GM12878 (cell line): ENCODE measurements around the gene DGAT2. TPM values are rescaled to one million over a fixed set of nuclear protein-coding genes. Genes with fewer than 3 reads are reported as not detected.
A peak's percentile ranks its signal among the peaks of the same experiment; 100 is the strongest.

Experiments used
- ATF7 ChIP-seq: fragments of 450-650 bp; IDR thresholded peaks from 2 replicates; pipeline ENCODE4 v1.6.1; 2016; ENCODE audit warnings: low read depth, mild to moderate bottlenecking
- BACH1 ChIP-seq: fragments of 450-650 bp; IDR thresholded peaks from 2 replicates; pipeline ENCODE4 v1.6.1; 2017; ENCODE audit warnings: mild to moderate bottlenecking, borderline replicate concordance
- BCLAF1 ChIP-seq: fragments of 450-650 bp; IDR thresholded peaks from 2 replicates; pipeline ENCODE4 v1.6.1; 2017; ENCODE audit warnings: antibody characterized with exemption, mild to moderate bottlenecking, moderate library complexity
- BRCA1 ChIP-seq: IDR thresholded peaks from 2 replicates; pipeline ENCODE4 v1.6.1; 2011; ENCODE audit warnings: low read depth, low read length, improper control_type of control experiment
- CREB1 ChIP-seq: IDR thresholded peaks from 2 replicates; pipeline ENCODE4 v1.6.1; 2012; ENCODE audit warnings: low read depth, mild to moderate bottlenecking, inconsistent platforms
- CREM ChIP-seq: IDR thresholded peaks from 2 replicates; pipeline ENCODE4 v1.6.1; 2014; ENCODE audit warnings: antibody characterized with exemption, low read depth
- HDAC2 ChIP-seq: fragments of 200-600 bp; sonication (generic); IDR thresholded peaks from 2 replicates; pipeline ENCODE4 v1.6.1; 2017
- IKZF2 ChIP-seq, 2 experiments: fragments of 450-650 bp; IDR thresholded peaks; 2 replicates each; pipeline ENCODE4 v1.6.1; 2017; ENCODE audit warnings: mild to moderate bottlenecking in 2 of 2, moderate library complexity in 2 of 2
- IRF4 ChIP-seq: IDR thresholded peaks from 2 replicates; pipeline ENCODE4 v1.6.1; 2011; ENCODE audit warnings: low read depth, low read length
- JUND ChIP-seq: IDR thresholded peaks from 2 replicates; pipeline ENCODE4 v1.6.1; 2012; ENCODE audit warnings: low read depth, mild to moderate bottlenecking, low read length, improper control_type of control experiment, moderate library complexity
- KLF5 ChIP-seq: fragments of 450-650 bp; IDR thresholded peaks from 2 replicates; pipeline ENCODE4 v1.6.1; 2014; ENCODE audit warnings: mild to moderate bottlenecking; ENCODE audit not compliant: partially characterized antibody
- MEF2B ChIP-seq: fragments of 450-650 bp; IDR thresholded peaks from 2 replicates; pipeline ENCODE4 v1.6.1; 2018; ENCODE audit warnings: mild to moderate bottlenecking, moderate library complexity; ENCODE audit not compliant: partially characterized antibody, poor library complexity, severe bottlenecking
- NKRF ChIP-seq: fragments of 450-650 bp; conservative IDR thresholded peaks from 2 replicates; pipeline ENCODE4 v1.6.1; 2017; ENCODE audit warnings: mild to moderate bottlenecking, moderate library complexity
- POLR2A ChIP-seq: IDR thresholded peaks from 2 replicates; pipeline ENCODE4 v1.6.1; 2011; ENCODE audit warnings: low read depth, mild to moderate bottlenecking, low read length
- POLR2AphosphoS5 ChIP-seq: IDR thresholded peaks from 2 replicates; pipeline ENCODE4 v1.6.1; 2011; ENCODE audit warnings: mild to moderate bottlenecking, low read length, inconsistent platforms
- PRDM15 ChIP-seq: fragments of 450-650 bp; formaldehyde crosslinking; IDR thresholded peaks from 2 replicates; pipeline ENCODE4 v1.4.0; 2020; ENCODE audit warnings: mild to moderate bottlenecking, moderate library complexity
- RELB ChIP-seq: fragments of 450-650 bp; IDR thresholded peaks from 2 replicates; pipeline ENCODE4 v1.6.1; 2017; ENCODE audit warnings: low read depth, mild to moderate bottlenecking, moderate library complexity
- SMAD1 ChIP-seq: fragments of 450-650 bp; IDR thresholded peaks from 2 replicates; pipeline ENCODE4 v1.6.1; 2018; ENCODE audit warnings: mild to moderate bottlenecking, low read depth; ENCODE audit not compliant: partially characterized antibody
- SP1 ChIP-seq: IDR thresholded peaks from one replicate; pipeline ENCODE4 v1.6.1; 2011; ENCODE audit warnings: low read depth, low read length
- TARDBP ChIP-seq: IDR thresholded peaks from 2 replicates; pipeline ENCODE4 v1.6.1; 2016; ENCODE audit warnings: borderline replicate concordance
- ZNF207 ChIP-seq: fragments of 450-650 bp; IDR thresholded peaks from 2 replicates; pipeline ENCODE4 v1.6.1; 2014; ENCODE audit warnings: antibody characterized with exemption, mild to moderate bottlenecking, borderline replicate concordance
- polyA plus RNA-seq, 11 experiments: library from polyadenylated mRNA; depleted of rRNA in 4 of 11; unstranded in 6 of 11; stranded (reverse) in 5 of 11; fragments of >200 nt; fragmentation: Nextera tagmentation in 4 of 11; fragmentation: Illumina TruSeq in 1 of 11; extraction: Ambion mirVana in 4 of 11; extraction: Trizol in 1 of 11; gene quantifications; 1 replicate in 1 of 11; 2 replicates in 10 of 11; pipeline versions ENCODE4 v1.2.1 to v1.2.3, GENCODE V29; 2011 to 2016; ENCODE audit warnings: inconsistent platforms in 2 of 11, missing spikeins in 2 of 11, low read depth in 1 of 11
- total RNA-seq, 4 experiments: library from RNA; depleted of rRNA in 3 of 4; stranded (reverse); fragments of >200 nt in 3 of 4; fragmentation: Illumina TruSeq in 1 of 4; extraction: Trizol in 1 of 4; gene quantifications; 2 replicates each; pipeline versions ENCODE4 v1.2.1 to v1.2.3, GENCODE V29; 2013 to 2021

DGAT2 gene
- total and polyA plus RNA-seq, 10 of the 15 experiments (the other 5 are each of a cell fraction or from before 2014, with no cell fraction given): 5.1 to 25.9 (median 17.6) TPM

- peak in 1 of 2 experiments; percentile 22; a peak in 1 of 4 replicates for TF ChIP-seq IKZF2 (IDR thresholded peaks at IDR 0.05)
- no peak for TF ChIP-seq PRDM15 (CRISPR knock-in tag)
- peak; percentile 74 for TF ChIP-seq POLR2AphosphoS5
- 0 out of 2 replicates have a peak, but pooled peaks have one; percentile 18 for TF ChIP-seq BRCA1
- TF ChIP-seq SP1: peak; percentile 60
- TF ChIP-seq RELB: peak; percentile 99
- peak; percentile 99 for TF ChIP-seq ATF7
- TF ChIP-seq KLF5: peak; percentile 100
- peak; percentile 64; the same call in 1 of the 2 replicates for TF ChIP-seq CREB1
- peak; percentile 99 for TF ChIP-seq BCLAF1
- peak; percentile 13; the same call in 1 of the 2 replicates for TF ChIP-seq NKRF
- TF ChIP-seq BACH1: 0 out of 2 replicates have a peak, but pooled peaks have one; percentile 70
- TF ChIP-seq MEF2B: peak; percentile 74
- TF ChIP-seq IRF4: no peak
- TF ChIP-seq HDAC2: no peak
- peak; percentile 33; the same call in 1 of the 2 replicates for TF ChIP-seq CREM
- TF ChIP-seq TARDBP: no peak
- no peak for TF ChIP-seq SMAD1
- TF ChIP-seq POLR2A: peak; percentile 88
- TF ChIP-seq ZNF207: peak; percentile 96; the same call in 1 of the 2 replicates
- TF ChIP-seq JUND: peak; percentile 98
These were observed at the start of gene DGAT2 (continued) for GRCh38 chr11:75768112-75768908.
